Measurements from ENCODE around the gene HOGA1.

- TF ChIP-seq TAF1 (IDR thresholded peaks at IDR 0.05; ENCODE audit: borderline replicate concordance, insufficient read depth, low read length): no peak
- TF ChIP-seq REST (IDR thresholded peaks at IDR 0.05; ENCODE audit: insufficient read depth in 1 of 2, low read depth in 2 of 2, low read length in 2 of 2): no peak
- TF ChIP-seq POLR2AphosphoS5 (IDR thresholded peaks at IDR 0.05; ENCODE audit: low read depth, low read length): no peak
- TF ChIP-seq SIN3A (IDR thresholded peaks at IDR 0.05; ENCODE audit: borderline replicate concordance, insufficient read depth, low read length): no peak
These were observed 46.9 kb upstream of the HOGA1 start for GRCh38 chr10:97537186-97537869.

Data from PFSK-1 (cell line).